HG03196 (cell line): ENCODE results near the gene NR6A1.

Experiments
- ATAC-seq: cut with Tn5 transposase; IDR thresholded peaks from one replicate; pipeline ENCODE4 v1.9.1; 2021; ENCODE audit not compliant: unreplicated experiment

NR6A1 gene

DNA sequence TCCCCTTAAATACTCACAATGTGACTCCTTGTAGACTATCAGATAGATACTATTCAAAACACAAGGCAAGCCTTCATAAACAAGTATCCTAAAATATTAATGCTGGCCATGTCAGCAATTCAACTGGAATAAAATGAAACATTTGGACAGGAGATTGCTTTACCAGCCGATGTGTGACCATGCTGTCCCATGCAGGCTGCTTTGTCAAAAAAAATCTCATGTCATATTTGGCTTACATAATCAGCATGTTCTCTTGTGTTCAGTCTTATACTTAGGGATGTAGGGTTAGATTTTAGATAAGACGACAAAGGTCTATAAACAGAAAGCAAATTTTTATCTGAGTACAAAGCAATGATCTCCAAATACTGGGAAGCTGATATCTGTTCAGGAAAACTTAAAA is 108.5 kb downstream of the NR6A1 start:
- ATAC-seq, result no peak

DNA sequence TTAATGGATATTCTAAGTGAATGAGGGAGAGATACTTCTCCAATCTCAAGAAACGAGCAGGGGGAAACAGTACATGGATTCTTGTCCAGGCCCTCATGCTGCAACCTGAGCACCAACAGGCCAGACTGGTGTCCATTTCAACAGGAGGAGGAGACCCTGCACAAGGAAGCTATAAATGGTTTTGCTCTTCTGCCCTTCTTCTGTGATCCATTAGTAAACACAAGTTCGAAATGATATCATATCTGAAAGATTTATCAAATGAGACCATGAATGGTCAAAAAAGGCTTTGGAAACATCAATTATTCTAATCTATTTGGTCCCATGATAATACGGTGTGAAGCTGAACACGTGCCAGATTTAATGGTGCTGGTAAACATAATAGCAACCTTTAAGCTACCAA is 109.8 kb downstream of the NR6A1 start:
- ATAC-seq, result no peak

DNA sequence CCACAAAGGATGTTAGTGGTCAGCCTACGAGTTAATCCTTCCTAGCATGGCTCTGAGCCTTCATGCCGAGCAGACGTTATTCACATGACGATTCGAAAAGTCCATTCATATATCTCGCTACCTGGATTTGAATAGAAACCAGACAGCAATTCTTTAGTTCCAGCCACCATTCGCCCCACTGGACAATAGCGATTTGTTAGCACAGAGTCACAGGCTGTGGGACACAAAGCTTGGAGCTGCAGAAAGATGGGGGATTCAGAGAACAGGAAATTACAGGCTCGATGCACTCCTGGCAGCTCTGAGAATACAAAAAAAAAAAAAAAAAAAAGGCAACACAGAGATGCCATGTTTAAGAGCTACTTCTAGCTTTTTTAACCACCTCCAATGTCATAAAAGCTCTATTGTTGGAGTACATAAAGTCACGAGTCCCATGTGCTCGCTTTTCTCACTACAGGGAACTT is 110.7 kb downstream of the NR6A1 start:
- no peak for ATAC-seq

DNA sequence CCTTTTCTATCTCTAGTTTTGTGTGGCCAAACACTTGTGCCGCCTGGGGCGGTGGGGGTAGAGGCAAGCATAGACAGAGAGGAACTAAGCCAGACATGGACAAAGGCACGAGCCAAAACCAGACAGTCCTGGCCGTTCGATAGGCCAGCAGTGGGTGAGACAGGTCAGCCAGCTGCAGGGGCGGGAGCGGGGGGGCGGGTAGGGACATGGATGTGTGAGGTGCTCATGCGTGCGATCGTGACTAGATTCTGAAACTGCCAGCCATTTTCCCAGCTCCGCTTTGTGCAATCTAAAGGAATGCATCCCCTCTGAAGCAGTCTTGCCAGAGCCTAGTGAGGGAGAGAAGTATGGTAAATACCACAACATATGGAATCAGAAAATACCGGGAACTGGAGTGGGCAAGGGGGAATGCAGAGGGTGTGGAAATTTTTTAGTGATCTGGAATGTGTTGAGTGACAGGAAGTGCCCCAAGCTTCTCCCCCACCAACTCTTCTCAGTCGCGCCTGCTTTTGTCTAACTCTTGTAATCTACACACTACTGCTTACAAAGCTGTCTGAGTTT is 111.9 kb downstream of the NR6A1 start:
- ATAC-seq, result peak; percentile 56

DNA sequence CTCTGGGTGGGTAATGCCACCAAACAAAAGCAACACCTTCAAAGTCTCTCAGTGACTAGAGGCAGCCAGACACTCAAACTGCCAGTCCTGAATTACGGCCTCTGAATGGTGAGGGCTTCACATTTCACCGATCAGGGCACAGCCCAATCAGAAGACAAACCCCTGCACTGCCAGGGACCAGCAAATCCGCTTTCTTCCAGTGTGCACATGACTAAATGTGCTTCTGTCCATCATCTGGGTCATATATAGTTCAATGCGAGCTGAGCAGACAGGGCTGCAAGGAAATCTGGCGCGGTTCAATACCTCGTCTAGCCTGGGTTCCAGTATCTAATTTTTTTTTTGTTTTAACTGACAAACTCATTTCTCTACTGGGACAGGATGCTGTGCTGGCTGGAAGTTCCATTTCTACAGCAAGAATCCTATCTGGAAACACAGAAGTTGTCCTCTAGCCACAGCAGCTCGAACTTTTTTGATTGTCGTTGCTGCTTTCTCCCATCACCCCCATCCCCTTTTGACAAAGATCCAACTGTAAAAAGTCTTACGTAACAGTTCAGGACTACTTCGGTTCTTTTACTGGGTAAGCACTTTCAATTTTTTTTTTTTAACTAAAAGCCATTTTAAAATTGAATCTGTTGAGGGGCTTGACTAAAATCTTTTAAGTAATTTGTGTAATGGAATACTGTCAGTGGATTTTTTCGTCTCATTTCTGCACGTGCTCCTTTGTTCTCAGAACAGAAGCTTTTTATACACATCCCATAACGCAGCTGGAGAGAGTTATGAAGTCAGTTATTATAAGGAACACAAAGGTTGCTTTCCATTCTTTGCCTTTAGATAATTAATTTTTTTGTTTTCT is 112.7 kb downstream of the NR6A1 start:
- peak; percentile 86 for ATAC-seq

DNA sequence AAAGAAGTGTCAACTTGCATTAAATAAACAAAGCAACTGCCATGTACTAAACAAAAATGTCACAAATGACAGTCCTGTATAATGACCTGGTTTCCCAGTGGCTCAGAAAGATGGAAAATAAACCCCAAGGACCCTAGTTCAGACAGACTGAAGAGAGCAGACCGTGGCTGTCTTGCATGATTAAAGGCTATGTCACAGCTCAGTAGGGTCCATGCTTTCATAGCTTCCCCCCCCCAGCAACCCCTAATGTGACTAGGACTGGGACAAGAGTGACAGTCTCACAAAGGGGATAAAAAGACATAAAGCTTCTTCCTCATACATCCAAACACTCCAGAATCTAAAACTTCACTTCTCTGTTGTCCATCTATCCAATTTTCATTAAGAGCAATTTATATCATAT is 113.6 kb downstream of the NR6A1 start:
- ATAC-seq, result no peak

DNA sequence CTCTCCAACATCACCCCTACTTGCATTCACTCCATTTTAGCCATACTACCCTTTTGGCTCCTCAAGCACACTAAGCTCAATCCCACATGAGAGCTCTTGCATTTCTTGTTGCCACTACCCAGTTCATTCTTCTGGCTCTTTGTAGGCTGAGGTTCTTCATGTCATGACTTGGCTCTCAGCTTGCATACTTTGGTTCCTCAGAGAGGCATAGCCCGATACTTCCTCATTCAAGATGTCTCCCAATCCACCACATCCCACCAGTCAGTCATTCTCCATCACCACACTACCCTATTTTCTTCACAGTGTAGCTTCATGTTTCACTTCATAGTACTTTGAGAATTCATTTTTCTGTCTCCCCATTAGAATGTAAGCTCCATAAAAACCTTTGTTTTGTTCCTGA is 116.7 kb downstream of the NR6A1 start:
- no peak for ATAC-seq

DNA sequence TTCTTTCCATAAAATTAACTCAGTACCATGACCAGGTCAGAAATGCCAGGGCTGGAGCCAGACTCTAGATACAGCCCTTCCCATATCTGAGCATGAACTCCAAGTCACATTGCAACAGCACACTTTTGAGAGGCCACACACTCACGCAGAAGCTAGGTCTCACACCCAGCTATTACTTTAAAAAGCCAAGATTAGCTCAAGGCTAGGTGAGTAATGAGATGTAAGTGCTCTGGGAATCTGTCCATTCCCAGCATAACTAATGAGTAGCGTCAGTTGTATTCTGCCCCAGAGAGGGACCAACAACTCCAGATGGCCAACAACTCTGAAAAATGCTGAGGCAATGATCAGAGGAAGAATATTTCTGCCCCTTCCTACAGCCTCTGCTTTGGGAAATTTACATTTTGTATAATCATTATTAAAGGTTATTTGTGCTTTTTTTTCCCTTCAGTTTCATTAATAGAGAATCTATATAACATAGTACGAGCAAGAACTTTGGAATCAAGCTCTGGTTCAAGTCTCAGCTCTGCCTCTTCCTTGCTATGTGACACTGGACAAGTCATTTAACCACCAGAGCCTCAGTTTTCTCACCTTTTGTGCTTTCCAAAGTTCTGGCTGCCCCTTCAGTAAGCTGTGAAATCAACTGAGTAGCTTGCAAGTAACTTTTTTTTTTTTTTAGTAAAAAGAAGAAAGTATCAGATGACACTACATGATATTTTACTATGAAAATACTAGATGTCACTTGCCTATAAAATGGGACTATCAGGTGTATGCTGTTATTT is 118.3 kb downstream of the NR6A1 start:
- ATAC-seq, result no peak

DNA sequence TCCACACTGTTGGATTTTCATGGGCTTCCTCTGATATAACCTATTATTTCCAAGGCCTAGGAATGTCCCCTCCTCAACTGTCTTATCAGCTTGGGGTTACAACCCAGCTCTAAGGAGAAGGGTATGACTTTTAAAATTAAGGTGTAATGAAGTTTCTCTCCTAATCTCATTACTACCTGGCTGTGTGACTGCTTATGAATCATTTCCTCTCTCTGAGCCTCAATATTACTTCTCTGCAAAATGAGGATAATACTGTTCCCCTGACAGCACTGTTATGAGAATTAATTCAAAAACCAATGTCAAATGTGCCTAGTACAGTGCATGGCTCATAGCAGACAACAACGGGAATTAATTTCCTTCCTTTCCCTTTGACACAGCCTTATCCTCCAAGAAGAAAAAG is 118.9 kb downstream of the NR6A1 start:
- no peak for ATAC-seq

DNA sequence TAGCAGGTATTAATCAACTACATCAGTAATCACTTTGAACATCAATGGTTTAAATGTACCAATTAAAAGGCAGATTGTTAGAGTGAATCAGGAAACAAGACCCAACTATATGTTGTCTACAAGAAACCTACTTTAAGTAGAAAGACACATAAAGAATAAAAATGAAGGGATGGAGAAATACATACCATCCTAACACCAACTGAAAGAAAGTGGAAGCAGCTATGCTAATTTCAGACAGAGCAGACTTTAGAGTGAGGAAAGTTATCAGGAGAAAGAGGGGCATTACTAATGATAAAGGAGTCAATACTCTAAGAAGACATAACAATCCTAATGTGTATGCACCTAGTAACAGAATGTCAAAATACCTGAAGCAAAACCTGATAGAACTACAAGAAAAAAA is 125.8 kb downstream of the NR6A1 start:
- ATAC-seq, result no peak

DNA sequence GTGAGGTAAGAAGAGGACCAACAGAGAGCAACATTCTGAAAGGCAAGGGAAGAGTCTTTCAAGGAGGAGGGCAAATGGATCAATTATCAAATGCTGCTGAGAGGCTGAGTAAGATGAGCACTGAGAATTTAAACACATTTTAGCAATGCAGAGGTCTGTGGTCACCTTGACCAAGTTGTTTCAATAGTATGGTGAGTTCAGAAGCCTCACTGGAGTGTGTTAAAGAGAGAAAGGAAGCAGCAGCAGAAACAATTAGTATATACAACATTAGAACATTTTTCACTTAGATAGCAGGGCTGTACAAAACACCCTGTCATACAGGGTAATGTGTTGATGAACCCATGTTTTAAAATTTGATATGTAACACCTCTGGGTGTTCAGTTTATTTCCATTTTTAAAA is 131.5 kb downstream of the NR6A1 start:
- no peak for ATAC-seq

DNA sequence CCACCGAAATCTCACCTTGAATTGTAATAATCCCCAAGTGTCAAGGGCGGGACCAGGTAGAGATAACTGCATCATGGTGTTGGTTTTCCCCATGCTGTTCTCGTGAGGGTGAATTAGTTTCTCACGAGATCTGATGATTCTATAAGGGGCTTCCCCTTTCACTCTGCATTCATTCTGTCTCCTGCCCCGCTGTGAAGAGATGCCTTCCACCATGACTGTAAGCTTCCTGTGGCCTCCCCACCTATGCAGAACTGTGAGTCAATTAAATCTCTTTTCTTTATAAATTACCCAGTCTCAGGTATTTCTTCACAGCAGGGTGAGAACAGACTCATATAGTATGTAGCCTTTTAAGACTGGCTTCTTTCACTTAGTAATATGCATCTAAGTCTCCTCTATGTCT is 135.8 kb downstream of the NR6A1 start:
- no peak for ATAC-seq

DNA sequence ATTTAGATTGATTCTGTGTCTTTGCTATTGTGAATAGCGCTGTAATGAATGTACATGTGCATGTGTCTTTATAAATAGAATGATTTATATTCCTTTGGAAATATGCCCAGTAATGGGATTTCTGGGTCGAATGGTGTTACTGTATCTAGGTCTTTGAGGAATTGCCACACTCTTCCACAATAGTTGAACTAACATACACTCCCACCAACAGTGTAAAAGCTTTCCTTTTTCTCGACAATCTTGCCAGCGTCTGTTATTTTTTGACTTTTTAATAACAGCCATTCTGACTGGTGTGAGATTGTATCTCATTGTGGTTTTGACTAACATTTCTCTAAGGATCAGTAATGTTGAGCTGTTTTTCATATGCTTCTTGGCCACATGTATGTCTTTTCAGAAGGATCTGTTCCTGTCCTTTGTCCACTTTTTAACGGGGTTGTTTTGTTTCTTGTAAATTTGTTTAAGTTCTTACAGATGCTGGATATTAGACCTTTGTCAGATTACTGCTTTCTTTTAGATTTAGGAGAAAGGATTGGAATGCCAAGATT is 139.0 kb downstream of the NR6A1 start:
- ATAC-seq, result no peak

DNA sequence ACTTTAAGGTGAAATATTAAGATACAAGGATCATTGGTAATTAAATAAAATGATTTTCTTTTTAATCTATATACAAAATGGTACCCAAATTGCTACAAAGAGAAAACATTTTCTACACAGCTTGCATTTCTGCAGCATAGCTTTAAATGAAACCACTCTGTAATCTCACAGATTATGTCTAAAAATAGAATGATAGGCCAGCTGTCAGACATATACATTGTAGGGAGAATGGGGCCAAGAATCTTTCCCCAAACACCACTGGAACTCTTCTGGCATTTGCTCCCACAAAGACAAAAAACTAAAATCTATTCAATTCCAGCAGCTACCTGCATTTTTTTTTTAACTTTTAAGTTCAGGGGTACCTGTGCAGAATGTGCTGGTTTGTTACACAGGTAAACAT is 139.8 kb downstream of the NR6A1 start:
- ATAC-seq, result no peak

DNA sequence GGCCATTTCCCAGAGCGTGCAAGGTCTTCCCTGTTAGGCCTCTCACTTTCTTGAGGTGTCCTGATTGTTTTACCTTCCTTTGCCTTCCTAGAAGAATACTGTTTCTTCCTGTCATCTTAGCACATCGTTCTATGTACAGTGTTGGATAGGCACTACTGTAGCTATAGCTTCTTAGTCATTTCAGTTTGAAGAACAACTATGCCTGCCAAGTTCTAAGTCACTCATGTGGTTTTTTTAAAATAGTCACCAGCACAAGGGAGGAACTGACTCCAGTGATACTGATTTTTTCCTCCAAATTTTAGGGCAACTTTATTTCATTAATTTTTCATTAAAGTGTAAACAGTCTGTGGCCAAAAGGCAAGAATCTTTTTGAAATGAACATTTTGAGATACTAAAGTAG is 141.5 kb downstream of the NR6A1 start:
- ATAC-seq, result no peak

DNA sequence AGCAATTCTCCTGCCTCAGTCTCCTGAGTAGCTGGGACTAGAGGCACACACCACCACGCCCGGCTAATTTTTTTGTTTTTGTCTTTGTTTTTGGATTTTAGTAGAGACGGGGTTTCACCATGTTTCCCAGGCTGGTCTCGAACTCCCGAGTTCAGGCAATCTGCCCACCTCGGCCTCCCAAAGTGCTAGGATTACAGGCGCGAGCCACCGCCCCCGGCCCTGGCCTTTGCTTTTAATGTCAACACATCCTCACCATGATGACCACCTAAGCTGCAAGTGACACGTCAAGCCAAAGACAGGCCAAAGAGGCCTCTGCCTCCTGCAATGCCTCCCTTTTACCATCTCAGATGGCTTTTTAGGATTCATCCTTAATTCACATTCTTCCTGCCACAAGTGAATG is 142.4 kb downstream of the NR6A1 start:
- no peak for ATAC-seq

DNA sequence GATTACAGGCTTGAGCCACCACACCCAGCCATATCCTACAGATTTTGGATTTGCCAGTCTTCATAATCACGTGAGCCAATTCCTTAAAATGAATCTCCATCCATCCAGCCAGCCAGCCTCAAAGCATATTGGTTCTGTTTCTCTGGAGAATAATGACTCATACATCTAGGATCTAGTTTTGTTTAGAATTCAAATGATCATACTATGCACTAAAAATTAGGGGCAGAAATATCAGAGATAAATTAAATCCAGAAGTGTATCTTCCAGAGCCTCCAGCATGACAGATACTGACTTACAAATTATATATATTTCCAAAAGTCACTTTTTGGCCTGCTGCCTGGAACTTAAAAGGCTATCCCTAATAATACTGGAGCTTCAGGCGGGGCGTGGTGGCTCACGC is 144.8 kb downstream of the NR6A1 start:
- no peak for ATAC-seq

DNA sequence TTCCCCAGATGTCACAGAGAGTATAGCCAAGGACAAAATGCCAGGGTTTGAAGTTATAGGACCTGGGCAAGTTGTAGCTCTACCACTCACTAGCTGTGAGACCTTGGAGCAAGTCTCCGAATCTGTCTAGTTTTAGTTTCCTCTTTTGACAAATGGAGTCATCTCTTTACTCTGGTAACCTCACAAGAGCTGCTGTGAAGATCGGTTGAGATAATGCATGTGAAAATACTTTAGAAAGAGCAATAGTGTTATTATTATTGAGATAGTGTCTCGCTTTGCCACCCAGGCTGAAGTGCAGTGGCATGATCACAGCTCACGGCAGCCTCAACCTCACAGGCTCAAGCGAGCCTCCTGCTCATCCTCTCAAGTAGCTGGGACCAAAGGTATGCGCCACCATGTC is 146.0 kb downstream of the NR6A1 start:
- ATAC-seq, result no peak

DNA sequence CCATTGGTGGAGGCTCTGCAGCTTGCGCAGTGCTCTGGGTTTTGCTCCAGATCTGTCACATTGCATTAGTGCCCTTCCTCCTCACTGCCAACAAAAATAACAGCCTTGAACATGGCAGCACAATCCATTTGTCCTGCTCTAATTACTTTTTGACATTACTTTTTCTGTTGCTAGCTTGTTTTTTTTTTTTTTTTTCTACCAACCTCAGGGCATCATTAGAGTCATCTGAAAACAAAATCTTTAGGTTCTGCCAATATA is 146.4 kb downstream of the NR6A1 start:
- ATAC-seq, result no peak

DNA sequence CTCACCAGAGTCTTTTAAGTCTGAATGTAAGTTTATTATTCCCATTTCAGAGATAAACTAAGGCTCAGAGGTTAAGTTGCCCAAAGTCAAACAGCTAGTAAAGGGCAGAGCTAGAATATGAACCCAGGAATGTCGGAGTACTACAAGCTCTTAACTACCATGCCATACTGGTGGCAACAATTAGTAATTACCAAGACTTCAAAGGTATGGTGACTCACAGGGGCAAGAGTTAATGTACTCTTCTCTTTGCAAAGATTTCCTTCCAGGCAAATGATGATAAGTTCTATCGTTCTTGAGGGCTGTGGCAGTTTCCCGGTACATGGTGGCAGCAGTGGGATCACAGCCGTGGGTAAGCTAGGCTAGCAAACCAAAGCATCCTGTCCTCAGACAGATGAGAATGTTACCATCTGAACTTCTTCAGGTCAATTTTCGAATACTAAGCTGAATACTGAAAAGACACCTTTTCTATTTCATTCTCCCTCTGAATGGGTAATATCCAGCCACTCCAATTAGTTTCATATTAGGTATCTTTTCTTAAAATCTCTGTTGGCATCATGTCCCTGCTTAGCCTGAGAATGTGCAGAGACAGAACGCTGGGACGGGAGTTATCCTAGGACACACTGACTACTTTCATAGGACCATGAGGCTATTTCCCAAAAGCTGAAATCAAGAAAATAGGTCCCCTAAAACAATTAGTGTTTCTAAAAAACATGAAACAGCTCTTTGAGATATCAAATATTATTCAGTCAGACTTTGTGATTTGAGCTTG is 147.0 kb downstream of the NR6A1 start:
- ATAC-seq, result no peak

DNA sequence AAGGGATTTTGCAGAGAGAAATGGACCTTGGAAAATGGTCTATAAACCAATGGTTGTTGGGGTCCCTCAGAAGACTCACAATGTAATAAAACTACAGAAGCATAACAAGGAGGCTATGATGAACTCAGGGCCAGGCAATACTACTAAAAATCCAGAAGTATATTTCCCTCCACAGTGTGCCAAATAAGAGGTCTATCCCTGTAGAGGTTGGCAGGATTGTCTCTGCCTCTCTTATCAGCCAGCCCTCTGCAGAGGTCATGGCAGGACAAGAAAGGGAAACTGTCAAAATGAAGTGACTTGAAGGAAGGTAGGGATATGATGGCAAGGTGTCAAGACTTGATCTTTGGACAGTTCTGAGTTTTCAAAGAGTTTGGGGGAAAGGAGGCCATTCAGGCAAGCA is 148.2 kb downstream of the NR6A1 start:
- no peak for ATAC-seq
